ENCODE results near the gene APBB2. TPM values are rescaled to one million over a fixed set of nuclear protein-coding genes. Genes with fewer than 3 reads are reported as not detected.

APBB2 gene
- total and polyA plus RNA-seq, 2 of the 4 experiments (the other 2 are of a cell fraction): 47.9 to 75.5 TPM

- peaks cover 24% of the 10 kb centered on the region for H3K9me1 ChIP-seq (ENCODE audit: insufficient read depth, low read length)
- ChIA-PET POLR2A (ENCODE audit: unreplicated experiment) (no interaction called here), CTCF (interaction anchor here (1.0 kb wide), 1 partner anchor 248 kb away, joined by 4 read pairs; no protein-coding TSS in a partner anchor)
- no peak overlapping the region for H3K56ac ChIP-seq (ENCODE audit: extremely low read depth, insufficient read depth, low read length)
- intact Hi-C loops (cut with micrococcal nuclease) (no loop called here), in situ Hi-C loops (cut with MboI; ENCODE audit: low sequenced_read_pairs) (no loop called here), dilution Hi-C loops (cut with HindIII; ENCODE audit: low sequenced_read_pairs, unreplicated experiment) (no loop called here)
- no peak overlapping the region for H3K23ac ChIP-seq (ENCODE audit: low read depth, low read length)
- no peak overlapping the region for H3K14ac ChIP-seq (replicated peaks; ENCODE audit: low read depth, low read length)
- no peak overlapping the region for H4K8ac ChIP-seq (ENCODE audit: low read depth in 2 of 2, low read length in 2 of 2)
- peaks cover 28% of the 10 kb centered on the region for H3K4me1 ChIP-seq (ENCODE audit: control insufficient read depth, insufficient read depth, low read length)
- H2BK15ac ChIP-seq (ENCODE audit: low read depth, low read length): peak overlapping the region; percentile 23; the same call in 1 of the 3 replicates
- H3K18ac ChIP-seq (ENCODE audit: low read depth, low read length): no peak overlapping the region; the same call in 1 of the 2 replicates
- H3K9me3 ChIP-seq (ENCODE audit: control insufficient read depth, insufficient read depth, low read length): 0 out of 2 replicates have a peak, but pooled peaks cover 3% of the 10 kb centered on the region
- H2BK120ac ChIP-seq (ENCODE audit: low read depth, low read length): no peak overlapping the region
- no peaks in the 10 kb centered on the region for H3K36me3 ChIP-seq (ENCODE audit: control insufficient read depth, insufficient read depth, low read length)
- no TSS peak for BruUV-seq (replicated peaks)
- no peak overlapping the region for H4K91ac ChIP-seq (ENCODE audit: insufficient read depth, low read depth, low read length)
- no peak overlapping the region for H3K4me2 ChIP-seq (ENCODE audit: low read depth, low read length)
- H2AK9ac ChIP-seq (replicated peaks; ENCODE audit: low read depth, low read length, poor library complexity): no peak overlapping the region
- ATAC-seq (ENCODE audit: low read depth) (no peak), DNase-seq (no peak)
- peak overlapping the region; percentile 24; the same call in 1 of the 2 replicates for H3K4ac ChIP-seq (ENCODE audit: low read depth, low read length)
- peaks cover 7% of the 10 kb centered on the region; the same call in 1 of the 2 replicates for H4K20me1 ChIP-seq (ENCODE audit: insufficient read depth, low read length)
- H3K27ac ChIP-seq (ENCODE audit: insufficient read depth, low read length): no peak overlapping the region
- peaks cover 37 to 67% of the 10 kb centered on the region in 2 experiments for H3K79me1 ChIP-seq (ENCODE audit: low read depth in 1 of 2, low read length in 2 of 2)
- H2AK5ac ChIP-seq (ENCODE audit: low read depth, low read length): no peak overlapping the region
- H3K4me3 ChIP-seq (ENCODE audit: insufficient read depth, low read depth, low read length): no peak overlapping the region
- H3K27me3 ChIP-seq (ENCODE audit: control insufficient read depth, insufficient read depth, low read length): no peaks in the 10 kb centered on the region
- no peak overlapping the region for H3K9ac ChIP-seq (ENCODE audit: low read depth, low read length)
- no peak overlapping the region for H2AFZ ChIP-seq (replicated peaks; ENCODE audit: low read length, poor library complexity)
- peak; percentile 35; the same call in 1 of the 2 replicates for TF ChIP-seq CEBPB (IDR thresholded peaks at IDR 0.05; ENCODE audit: low read depth, low read length)
- no peak for TF ChIP-seq NFE2L2 (IDR thresholded peaks at IDR 0.05; ENCODE audit: low read depth, low read length)
- no peak overlapping the region; the same call in 1 of the 2 replicates for H2BK20ac ChIP-seq (ENCODE audit: low read depth, low read length)
- H2BK5ac ChIP-seq (ENCODE audit: low read depth, low read length, poor library complexity, severe bottlenecking): no peak overlapping the region
- H4K5ac ChIP-seq (ENCODE audit: low read depth, low read length): no peak overlapping the region
Measured at GRCh38 chr4:41207291-41207831, 7.0 kb downstream of the APBB2 start.

Data from IMR-90 (cell line).